HG03097 (cell line): ENCODE data around the gene IFNK.

ENCODE experiments used
- ATAC-seq: cut with Tn5 transposase; IDR thresholded peaks from one replicate; pipeline ENCODE4 v1.9.1; 2021; ENCODE audit not compliant: unreplicated experiment, low FRiP score

The IFNK gene

DNA sequence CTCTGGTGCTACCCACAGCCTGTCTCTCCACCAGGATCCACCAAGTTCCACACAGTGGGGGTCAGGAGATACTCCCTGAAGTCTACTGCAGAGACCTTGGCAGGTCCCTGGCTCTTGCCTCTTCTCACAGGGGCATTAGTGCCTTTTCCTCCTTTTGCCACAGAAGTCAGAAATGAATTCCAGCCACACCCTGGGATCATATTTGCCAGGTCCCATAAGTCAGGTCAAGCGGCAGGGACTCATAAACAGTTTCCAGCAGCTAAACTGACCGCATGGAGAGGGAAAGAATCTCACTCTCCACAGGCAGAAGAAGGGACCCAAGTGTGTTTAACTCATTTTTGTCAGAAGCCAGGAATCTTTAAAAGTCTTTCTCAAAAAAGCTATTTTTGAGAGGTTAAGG lies 13.3 kb upstream of the IFNK start:
- ATAC-seq = no peak

DNA sequence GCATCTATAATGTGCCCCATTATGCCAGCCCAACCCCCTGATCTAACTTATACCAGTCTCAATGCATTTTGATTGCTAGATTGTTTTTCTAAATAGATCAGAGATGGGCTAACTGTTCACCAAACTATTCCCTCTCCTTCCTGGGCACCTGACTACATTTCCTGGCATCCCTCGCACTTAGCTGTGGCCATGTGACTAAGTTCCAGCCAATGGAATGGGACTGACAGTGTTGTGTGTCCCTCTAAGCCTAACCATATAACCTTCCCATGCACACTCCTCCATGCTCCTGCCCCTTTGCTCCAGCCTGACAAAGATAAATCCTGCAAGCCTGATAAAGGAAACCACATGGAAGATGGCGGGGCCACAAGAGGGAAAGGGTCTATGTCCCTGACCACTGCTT lies 12.3 kb upstream of the IFNK start:
- no peak for ATAC-seq

DNA sequence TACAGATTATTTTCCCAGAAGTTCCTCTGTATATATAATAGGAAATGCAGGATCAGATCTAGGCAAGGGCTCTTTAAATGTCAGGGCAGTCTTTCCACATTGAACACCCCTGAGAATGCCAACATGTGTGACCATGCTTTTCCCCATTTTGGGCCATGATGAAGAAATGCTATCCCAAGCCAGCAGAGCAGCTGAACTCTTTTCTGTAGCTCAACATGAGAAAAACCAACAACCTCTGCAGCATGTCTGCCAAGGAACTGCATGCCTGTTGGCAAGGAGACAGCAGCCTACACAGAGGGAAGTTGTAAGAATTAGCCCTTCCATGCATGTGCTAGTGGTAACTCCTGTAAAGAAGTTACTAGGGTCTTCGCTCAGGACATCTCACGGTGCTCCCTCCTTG lies 9.5 kb upstream of the IFNK start:
- no peak for ATAC-seq

DNA sequence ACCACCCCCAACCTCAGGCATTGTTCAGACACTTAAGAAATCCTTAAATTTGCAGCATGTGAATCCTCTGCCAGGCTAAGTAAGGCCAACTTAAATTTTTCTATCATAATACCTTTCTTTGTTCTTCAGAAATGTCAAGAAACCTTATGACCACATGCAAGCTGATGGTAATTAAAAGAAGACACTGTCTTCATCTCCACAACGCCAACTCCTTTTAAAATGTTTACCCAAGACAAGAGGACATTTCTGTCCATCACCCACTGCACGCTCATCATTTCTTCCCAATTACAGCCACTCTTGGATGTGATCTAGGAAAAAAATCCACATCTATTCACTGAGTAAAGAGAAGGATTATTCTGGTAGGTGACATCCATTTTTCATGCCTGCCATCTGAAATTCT lies 6.1 kb upstream of the IFNK start:
- no peak for ATAC-seq

DNA sequence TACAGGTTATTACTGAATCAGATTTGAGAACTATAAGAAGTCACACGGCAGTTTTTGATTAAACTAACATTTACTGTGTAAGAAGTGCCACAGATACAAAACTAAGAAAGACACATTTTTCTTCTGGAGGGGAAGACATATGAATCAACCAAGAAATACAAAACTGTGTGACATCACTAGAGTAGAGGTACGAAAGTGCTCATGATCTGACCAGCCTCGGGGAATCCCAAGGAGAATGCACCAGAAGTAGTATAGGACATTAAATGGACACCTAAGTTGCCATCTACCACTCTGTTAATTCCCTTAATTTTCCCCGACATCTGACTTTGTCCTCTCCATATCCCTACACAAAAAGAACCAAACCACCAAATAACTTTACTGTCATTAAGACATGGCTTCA lies 5.3 kb upstream of the IFNK start:
- ATAC-seq = no peak

DNA sequence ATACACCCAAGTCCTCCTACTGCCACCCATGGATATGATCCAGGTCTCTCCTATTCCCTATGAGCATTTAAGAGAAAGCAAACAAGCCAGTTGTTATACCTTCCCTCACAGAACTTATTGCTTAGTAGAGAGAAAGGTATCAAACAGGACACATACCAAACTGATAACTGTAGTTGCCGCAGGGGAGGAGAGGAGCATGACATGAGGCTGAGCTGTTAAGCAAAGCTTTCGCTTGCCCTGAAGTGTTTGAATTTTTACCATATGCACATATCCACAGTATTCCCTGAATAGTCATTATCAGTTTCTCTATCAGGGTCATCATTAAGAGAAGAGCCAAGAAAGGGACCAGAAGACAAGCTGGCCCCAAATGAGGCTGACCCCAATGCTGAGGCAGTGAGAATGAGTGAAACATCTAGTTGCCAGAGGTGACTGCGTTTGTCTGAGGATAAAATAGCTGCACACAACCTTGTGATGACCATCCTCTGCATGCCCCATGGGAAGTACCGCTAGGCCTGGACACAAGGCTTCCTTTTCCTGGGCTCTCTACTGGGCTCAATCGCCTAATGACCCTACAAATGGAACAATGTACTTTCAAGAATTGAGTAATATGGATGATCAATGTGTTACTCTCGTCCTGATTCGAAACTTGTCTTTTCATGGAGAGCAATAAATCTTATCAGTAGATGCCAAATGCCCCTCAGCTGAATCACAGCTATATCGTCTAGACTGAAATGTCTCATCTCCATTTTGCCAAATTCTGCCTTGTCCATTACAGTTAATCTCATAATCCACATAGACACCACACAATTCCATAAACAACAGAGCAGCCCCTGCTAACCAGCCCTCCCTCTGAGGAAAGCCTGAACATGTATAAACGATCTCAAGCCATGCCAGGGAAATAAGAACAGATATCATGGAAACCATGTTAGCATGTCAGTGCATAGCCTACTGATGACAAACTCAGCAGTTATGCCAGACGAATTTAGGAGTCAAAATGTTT lies 4.3 kb upstream of the IFNK start:
- no peak for ATAC-seq

DNA sequence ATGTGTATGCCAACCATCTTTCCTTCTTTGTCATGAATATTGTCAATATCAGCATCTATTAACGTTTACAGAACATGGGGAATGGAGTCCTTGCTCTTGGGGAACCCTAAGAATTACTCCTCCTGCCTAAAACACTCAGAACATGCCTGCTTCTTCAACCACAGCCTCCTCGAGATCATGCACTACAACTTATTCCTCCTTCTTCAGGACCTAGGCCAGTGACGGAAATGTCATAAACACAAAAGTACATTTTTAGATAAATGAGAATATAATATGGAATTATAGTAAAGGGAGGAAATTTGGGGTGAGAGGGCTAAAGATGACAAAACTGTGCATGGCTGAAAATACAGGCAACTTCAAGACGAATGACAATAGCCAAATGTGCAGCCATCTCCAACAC lies 3.1 kb upstream of the IFNK start:
- ATAC-seq = no peak

DNA sequence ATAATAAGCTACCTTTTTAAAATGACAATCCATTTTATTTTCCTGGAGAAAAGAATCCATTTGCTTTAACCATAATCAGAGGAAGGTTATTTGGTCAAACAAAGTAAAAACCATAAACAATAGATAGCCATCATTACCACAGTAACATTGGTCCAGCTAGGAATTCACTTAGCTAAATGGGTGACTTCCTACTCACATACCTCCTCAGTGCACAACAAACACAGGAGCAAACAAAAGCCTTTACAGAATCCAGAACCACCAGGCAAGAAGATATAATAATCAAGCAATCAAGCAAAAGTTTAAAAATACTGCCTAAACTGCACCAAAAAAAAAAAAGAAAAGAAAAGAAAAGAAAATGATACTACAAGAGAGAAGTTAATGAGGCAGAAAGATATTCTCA lies 949 bp upstream of the IFNK start:
- ATAC-seq = no peak

DNA sequence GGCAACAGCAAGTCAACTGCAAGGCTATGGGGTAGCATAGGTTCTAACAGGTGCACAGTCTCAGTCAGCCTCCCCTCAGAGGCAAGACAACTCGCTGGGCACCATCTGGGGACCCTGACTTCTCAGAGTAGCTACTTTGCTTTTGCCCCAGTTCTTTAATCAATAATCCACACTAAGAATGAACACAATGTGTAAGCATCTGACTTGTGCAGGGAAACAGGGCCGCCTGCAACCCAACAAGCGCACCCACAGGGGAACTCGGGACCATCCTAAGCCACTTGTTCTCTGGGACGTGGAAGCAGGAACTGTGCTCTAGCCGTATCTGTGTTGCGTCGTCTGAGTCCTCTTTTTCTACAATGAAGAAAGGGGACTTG lies 3.6 kb downstream of the IFNK start:
- ATAC-seq = no peak

DNA sequence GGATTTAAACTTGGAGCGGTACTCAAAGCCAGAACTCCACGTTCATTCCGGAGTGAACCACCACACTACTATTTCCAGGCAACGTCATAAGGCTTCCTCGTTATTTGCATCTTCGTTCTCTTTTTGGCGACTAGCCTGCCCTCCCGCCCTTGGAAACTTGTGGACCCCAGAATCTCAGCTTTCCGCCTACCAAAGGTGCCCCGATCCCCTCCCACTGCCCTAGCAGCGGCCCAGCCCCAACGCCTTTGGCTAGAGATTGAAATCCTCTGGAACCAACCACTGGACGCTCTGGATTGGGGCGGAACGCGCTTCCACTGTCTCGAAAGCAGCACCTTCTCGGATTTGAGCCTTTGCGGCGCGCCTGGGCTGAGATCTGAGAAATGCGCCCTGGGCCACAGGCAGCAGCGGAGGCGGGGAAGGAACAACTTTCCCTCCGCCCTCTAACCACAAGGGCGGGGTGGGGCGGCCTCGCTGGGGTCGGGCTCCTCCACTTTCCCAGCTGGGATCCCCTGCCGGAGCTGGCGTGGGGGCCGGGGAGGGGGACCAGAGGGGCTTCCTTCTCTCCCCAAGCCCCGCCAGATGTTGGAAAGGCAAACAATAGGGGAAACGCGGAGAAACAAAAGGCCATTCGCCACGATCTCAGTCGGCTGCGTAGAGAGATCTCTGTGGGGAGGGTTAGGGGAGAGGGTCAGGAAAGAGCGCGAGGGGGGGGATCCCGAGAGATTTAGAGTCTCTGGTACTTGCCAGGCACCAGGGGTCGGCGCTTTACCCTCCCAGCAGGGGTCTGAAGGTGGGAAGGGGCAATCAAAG lies 4.2 kb downstream of the IFNK start:
- ATAC-seq = peak; percentile 48

DNA sequence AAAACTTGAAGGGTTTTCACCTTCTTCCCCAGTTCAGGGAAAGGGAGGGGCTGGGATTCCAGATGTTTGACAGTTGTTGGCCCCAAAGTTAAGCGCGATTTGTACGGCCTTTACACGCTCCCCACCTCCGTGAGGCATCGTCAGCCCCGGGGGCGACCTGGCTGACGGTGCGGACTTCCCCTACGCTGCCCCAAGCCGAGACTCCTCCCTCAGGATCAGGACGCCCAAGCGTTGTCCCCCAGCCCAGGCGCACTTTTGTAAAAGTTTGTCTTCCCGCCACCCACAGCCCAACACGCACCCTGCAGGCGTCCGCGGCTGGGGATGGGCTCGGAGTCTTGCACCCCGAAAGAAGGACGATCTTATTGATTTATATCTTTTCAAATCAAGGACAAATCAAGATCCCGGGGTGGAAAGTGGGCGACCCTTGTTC lies 4.8 kb downstream of the IFNK start:
- ATAC-seq = peak; percentile 38

DNA sequence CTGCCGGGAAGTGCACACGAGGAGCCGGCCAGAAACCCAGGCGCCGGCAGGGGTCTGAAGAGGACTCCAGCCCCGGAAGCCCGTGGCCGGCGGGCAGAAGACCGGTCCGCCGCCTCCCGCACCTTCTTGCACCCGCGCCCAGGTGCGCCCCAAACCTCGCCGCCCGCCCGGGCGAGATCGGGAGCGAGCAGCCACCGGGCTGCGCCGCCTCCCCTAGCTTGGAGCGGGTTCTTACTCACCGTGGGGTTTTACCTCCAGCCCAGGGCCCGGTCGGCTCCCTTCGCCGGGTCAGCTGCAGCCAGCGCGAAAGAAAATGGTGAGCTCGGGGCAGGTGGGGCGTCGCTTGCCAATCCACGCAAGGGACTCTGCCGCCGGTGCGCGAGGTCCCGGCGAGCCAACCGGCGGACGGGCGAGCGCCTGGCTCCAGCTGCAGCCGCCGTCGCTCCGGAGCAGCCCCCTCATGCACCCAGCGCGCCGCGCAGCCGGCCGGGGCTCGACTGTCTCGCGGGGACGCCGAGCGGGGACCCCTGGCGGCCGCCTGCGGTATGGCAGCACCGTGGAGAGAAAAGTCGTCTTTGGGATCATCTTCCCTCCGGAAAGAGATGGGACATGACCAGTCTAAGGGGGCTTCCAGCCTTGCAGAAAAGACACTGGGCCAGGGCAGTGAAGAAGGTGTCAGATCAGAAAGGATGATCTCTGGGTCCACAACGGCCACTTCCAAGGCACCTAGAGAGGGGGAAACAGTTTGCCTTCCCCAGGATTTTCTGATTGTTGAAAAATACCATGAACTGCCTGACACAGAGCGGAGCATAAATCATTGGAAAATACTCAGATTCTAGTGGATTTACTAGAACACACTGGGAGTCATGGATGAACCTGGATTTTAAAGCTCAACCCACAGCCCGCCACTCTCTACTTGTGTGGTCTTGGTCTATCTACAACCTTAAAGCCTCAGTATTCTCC lies 5.5 kb downstream of the IFNK start, which contains the start of gene MOB3B:
Gene MOB3B, minus strand, starts transcription at position 499 of the 963 bp plus-strand sequence. CDS start 74,264 bp downstream, outside the sequence.
- peak; percentile 81 for ATAC-seq

DNA sequence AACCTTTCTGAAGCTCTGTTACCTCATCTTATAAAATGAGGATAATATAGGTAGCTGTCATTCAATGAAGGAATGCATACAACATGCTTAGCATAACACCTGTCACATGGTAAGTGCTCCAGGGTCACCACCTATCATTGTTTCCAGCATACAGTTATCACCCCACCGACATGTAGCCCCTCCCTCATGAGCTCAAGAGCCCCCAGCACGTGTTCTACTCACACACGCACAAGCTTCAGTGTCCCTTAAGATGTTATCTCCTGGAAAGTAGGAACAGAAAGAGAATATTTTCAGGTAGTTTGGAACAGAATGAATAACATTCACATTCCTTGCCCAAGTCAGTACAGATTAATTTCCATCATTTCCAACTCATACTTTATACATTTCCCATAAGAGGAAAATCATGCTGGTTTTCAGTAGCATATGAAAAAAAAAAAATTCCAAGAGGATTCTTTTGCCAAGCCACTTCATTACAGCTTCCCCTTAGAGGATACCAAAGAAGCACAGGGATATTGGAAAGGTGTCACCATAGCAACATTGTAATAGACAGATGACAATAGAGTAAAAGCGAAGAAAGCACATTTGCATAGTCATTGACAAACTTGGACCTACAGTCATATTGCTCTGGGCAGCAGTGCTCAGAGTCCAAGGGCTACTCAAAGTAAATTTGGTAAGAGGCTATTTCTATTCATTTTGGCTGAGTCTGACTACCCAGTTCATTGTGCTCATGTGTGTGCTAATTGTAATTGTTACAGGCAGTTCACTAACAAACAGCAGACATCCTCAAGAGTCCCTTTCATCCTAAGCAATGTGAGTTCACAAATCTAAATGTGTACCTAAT lies 7.0 kb downstream of the IFNK start:
- ATAC-seq = no peak

DNA sequence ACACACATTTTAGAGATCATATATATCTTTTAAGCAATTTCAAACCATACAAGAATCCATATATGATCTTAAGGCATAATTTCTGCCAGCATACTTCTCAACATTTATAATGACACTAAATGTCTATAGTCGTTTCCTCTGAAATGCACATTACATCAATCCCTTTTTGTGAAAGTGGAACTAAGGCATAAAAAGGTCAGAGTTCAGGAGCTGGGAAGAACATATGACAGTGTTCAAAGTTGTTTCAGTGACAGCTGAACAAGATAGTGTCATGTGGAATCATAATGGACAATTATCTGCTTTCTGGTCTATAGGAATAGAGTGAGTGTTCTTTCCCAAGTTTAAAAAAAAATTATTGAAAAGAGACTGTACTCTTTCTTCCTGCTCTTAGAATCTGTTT lies 8.0 kb downstream of the IFNK start:
- no peak for ATAC-seq

DNA sequence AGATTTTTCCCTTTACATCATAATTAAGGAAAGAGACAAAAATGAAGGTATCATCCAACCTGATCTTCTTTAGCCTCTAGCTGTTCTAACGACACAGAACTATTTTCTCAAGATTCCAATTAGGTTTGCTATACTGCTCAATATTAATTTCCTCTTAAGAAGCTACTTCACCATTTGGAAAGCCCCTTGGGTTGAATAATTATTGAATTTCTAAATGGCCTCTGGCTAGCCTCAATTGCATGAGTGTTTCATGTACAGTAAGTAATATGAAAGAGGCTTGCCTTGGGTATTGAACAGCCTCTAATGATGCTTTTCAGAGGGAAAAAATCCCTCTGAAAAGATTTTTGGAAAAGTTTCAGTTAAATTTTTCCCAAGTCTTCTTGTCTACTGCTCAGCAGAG lies 9.2 kb downstream of the IFNK start:
- no peak for ATAC-seq

DNA sequence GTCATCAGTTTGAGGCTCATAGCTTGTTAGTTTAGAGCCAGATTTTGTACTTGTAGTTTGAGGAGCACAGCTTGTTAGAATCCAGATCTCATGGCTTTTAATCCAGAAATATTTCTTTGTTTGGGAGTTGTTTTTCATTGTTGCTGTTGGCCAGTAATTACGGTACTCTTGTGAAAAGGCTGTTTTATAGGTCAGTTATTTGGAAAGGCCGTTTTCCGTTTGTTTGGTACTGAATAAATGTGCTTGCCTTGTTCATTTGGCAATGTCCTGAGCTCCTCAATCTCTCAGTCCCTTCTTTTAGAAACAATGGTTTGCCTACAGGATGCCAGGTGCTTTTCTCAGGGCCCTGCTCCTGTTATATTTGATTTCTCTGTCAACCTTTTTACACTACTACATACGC lies 10.0 kb downstream of the IFNK start:
- no peak for ATAC-seq

DNA sequence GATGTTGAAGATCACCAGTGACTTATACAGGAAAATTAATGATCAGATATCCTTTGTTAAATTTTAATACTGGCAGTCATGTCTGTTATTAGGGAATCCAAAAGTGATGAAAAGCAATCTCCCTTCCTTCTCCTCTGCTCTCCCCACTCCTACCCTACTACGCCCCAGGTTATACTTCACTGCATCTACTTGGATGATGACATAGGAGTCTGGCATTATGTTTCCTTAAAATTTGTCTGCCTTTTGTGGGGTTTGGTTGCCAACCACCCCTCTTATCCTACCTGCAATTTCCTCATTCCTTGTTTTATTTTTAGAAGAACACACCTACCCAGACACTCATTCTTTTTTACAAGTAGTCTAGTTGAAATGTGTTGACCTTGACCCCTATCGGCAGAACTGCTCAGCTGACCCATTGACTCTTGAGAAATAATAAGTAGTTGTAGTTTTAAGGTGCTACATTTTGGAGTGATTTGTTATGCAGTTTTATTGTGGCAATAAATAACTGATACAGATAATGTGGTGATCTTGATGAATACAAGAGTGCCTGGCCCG lies 10.6 kb downstream of the IFNK start:
- ATAC-seq = no peak

DNA sequence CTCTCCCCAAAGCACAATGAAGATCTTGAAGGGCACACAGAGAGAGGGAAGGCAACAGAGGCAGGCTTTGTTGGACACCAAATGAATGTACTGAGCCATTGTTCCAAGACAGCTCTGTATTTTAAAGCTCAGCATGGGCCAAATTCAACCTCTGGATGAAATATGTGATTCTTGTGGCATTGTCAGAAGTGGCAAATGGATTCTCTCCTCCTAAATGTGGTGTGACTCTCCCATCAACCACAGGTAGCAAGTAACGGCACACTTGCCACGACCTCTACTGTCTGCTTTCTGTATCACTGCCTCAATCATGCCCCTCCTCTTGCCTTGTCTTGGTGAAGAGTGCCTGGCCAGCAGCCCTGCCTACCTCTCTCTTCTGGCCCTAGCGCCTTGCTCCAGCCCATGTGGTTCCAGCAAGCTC lies 11.6 kb downstream of the IFNK start:
- ATAC-seq = no peak

DNA sequence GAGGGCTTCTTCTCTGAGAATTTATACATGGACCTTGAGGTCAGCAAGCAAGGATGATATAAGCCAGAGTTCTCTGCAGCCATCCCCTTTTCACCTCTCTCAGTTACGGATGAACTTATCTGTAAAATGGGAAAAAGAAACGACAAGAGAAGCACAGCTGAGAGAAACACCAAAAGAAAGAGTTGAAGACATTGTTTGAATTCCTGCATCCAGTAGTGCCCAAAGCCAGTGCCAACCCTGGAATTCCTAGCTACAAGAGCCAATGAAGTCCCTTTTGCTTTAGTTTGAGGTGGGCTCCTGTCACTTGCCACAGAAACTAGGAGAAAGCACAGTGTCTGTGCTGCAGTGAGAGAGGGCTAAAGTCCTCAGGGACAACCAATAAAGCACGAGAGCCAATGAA lies 12.1 kb downstream of the IFNK start:
- ATAC-seq = no peak
